K562 (cell line): ENCODE results near the gene DUSP5. TPM values are rescaled to one million over a fixed set of nuclear protein-coding genes. Genes with fewer than 3 reads are reported as not detected.

Source experiments
- ATAC-seq: fragments of 200-7000 bp; cut with Tn5 transposase; 3 replicates; pipeline ENCODE4 v1.9.1; 2020; ENCODE audit warnings: moderate library complexity
- BruUV-seq: library from RNA; stranded (reverse); fragments of 400-500 nt; replicated peaks from 2 replicates; lab custom pipeline; 2021; lab: Mats Ljungman, UMichigan
- CTCF ChIA-PET: fragments of 300-600 bp; formaldehyde crosslinking; extraction: SDS; loops from one replicate; lab custom pipeline; 2021; ENCODE audit warnings: low intra/inter-chr PET ratio; lab: Yijun Ruan, JAX
- POLR2A ChIA-PET: fragments of 300-600, 350-650 bp; sonication (Branson Sonifier 250); formaldehyde crosslinking; extraction: SDS; loops from one replicate; lab custom pipeline; 2021; ENCODE audit warnings: antibody characterized with exemption, inconsistent platforms; lab: Yijun Ruan, JAX
- DNase-seq, 4 experiments: peaks; one replicate each; pipeline versions ENCODE4 v3.0.0 to v3.0.0-alpha.2; 2011 to 2018; ENCODE audit warnings: low spot score in 3 of 4, mixed read lengths in 3 of 4; ENCODE audit errors: extremely low read depth in 1 of 4
- FAIRE-seq: peaks from 2 replicates; lab custom pipeline; 2011; peaks lifted over from hg19 to GRCh38; lab: Jason Lieb, UNC
- H2AFZ ChIP-seq: 2 replicates; pipeline ENCODE4 v1.6.0; 2011; ENCODE audit warnings: low read depth, low read length, control low read depth, inconsistent platforms
- H3K27ac ChIP-seq: fragments of 200-600 bp; 3 replicates; pipeline ENCODE4 v1.8.0; 2011; ENCODE audit warnings: low read depth, mild to moderate bottlenecking, control low read depth, inconsistent platforms, low read length, moderate library complexity, mixed read lengths; ENCODE audit errors: extremely low read depth
- H3K27me3 ChIP-seq, 2 experiments: fragments of 300-600 bp in 1 of 2; 2 replicates in 1 of 2; 3 replicates in 1 of 2; pipeline versions ENCODE4 v1.6.0 to v1.8.0; 2011; ENCODE audit warnings: inconsistent platforms in 2 of 2, low read length in 2 of 2, mild to moderate bottlenecking in 1 of 2, mixed read lengths in 1 of 2, moderate library complexity in 1 of 2; ENCODE audit not compliant: control insufficient read depth in 2 of 2, insufficient read depth in 2 of 2
- H3K36me3 ChIP-seq: fragments of 300-600 bp; 3 replicates; pipeline ENCODE4 v1.8.0; 2011; ENCODE audit warnings: mild to moderate bottlenecking, low read length, inconsistent platforms; ENCODE audit not compliant: control insufficient read depth, insufficient read depth
- H3K4me1 ChIP-seq, 2 experiments: fragments of 200-600 bp in 1 of 2; replicated peaks in 1 of 2; 2 replicates in 1 of 2; 3 replicates in 1 of 2; pipeline versions ENCODE4 v1.5.1 to v1.8.0; 2011; ENCODE audit warnings: inconsistent platforms in 2 of 2, low read length in 2 of 2, mild to moderate bottlenecking in 1 of 2, mixed read lengths in 1 of 2, moderate library complexity in 1 of 2; ENCODE audit not compliant: control insufficient read depth in 2 of 2, insufficient read depth in 2 of 2
- H3K4me2 ChIP-seq: 2 replicates; pipeline ENCODE4 v1.6.1; 2011; ENCODE audit warnings: low read length, control low read depth, inconsistent platforms, mixed read lengths; ENCODE audit not compliant: insufficient read depth
- H3K4me3 ChIP-seq: fragments of 200-600 bp; sonication (generic), shearing (Covaris generic); 2 replicates; pipeline ENCODE4 v1.5.1; 2016; ENCODE audit warnings: control low read depth, inconsistent platforms
- H3K79me2 ChIP-seq: fragments of 200-600 bp; 3 replicates; pipeline ENCODE4 v1.8.0; 2011; ENCODE audit warnings: low read length, inconsistent platforms; ENCODE audit not compliant: control insufficient read depth, insufficient read depth
- H3K9ac ChIP-seq, 2 experiments: 2 replicates each; pipeline versions ENCODE4 v1.6.0 to v1.6.1; 2011; ENCODE audit warnings: low read depth in 2 of 2, low read length in 2 of 2, control low read depth in 1 of 2, inconsistent platforms in 1 of 2, mild to moderate bottlenecking in 1 of 2, mixed read lengths in 1 of 2; ENCODE audit not compliant: insufficient read depth in 1 of 2
- H3K9me1 ChIP-seq: one replicate; pipeline ENCODE4 v1.6.0; 2011; ENCODE audit warnings: inconsistent platforms, mild to moderate bottlenecking, low read length, moderate library complexity; ENCODE audit not compliant: control insufficient read depth, insufficient read depth
- H3K9me3 ChIP-seq: replicated peaks from 2 replicates; pipeline ENCODE4 v1.5.1; 2011; ENCODE audit warnings: low read depth, low read length, inconsistent platforms; ENCODE audit not compliant: control insufficient read depth, insufficient read depth
- H4K20me1 ChIP-seq: replicated peaks from 2 replicates; pipeline ENCODE4 v1.6.1; 2011; ENCODE audit warnings: low read length, inconsistent platforms, mixed read lengths; ENCODE audit not compliant: control insufficient read depth, insufficient read depth
- CHD2 ChIP-seq: IDR thresholded peaks from 2 replicates; pipeline ENCODE4 v1.6.1; 2011; ENCODE audit warnings: low read depth, low read length
- MBD1 ChIP-seq: fragments of 250-450 bp; sonication (Bioruptor Pico); IDR thresholded peaks from 2 replicates; pipeline ENCODE4 v1.8.0; 2022; ENCODE audit warnings: inconsistent platforms
- ZNF121 ChIP-seq: sonication (generic); formaldehyde crosslinking; conservative IDR thresholded peaks from 2 replicates; pipeline ENCODE4 v1.8.0; 2022; ENCODE audit warnings: missing genetic modification reagents
- WGBS: fragments of 100-300 bp; shearing (Covaris generic); methylation state at CpG from one replicate; pipeline ENCODE4 v1.1.6; 2016; ENCODE audit warnings: low coverage, mixed read lengths; ENCODE audit not compliant: insufficient coverage; ENCODE audit errors: missing lambda C conversion rate; 5-methylcytosine and 5-hydroxymethylcytosine counted together
- in situ Hi-C: fragments of 300-500 bp; cut with MboI; formaldehyde crosslinking; loops from 4 replicates; pipeline ENCODE4 v1.15.0; 2018; ENCODE audit warnings: inconsistent platforms, mixed read lengths
- intact Hi-C: fragments of 100-400 bp; cut with micrococcal nuclease; formaldehyde crosslinking; loops from 2 replicates; pipeline ENCODE4 v1.14.2; 2022
- polyA plus RNA-seq, 8 experiments: library from polyadenylated mRNA; depleted of rRNA in 4 of 8; stranded (reverse) in 5 of 8; unstranded in 3 of 8; fragments of >200 nt; fragmentation: Nextera tagmentation in 2 of 8; fragmentation: Illumina TruSeq in 1 of 8; extraction: Ambion mirVana in 2 of 8; extraction: Trizol in 1 of 8; gene quantifications; 2 replicates each; pipeline versions ENCODE4 v1.2.1 to v1.2.3, GENCODE V29; 2011 to 2014; ENCODE audit warnings: inconsistent platforms in 1 of 8, missing spikeins in 1 of 8
- total RNA-seq, 7 experiments: library from RNA; depleted of rRNA in 6 of 7; stranded (reverse); fragments of >200 nt in 6 of 7; fragmentation: Illumina TruSeq in 2 of 7; extraction: Trizol in 2 of 7; gene quantifications; 2 replicates each; pipeline versions ENCODE4 v1.2.1 to v1.2.3, GENCODE V29; 2011 to 2021; ENCODE audit warnings: low replicate concordance in 1 of 7
- TF ChIP-seq, protein P1 (sequence below): sonication (generic); formaldehyde crosslinking; IDR thresholded peaks from 2 replicates; pipeline ENCODE4 v1.8.1; 2022; ENCODE audit warnings: missing genetic modification reagents
- TF ChIP-seq, protein P2 (sequence below): fragments of 450-650 bp; IDR thresholded peaks from 2 replicates; pipeline ENCODE4 v1.6.1; 2018; ENCODE audit warnings: mild to moderate bottlenecking, low read depth; ENCODE audit not compliant: partially characterized antibody

Gene DUSP5
- total and polyA plus RNA-seq, 9 of the 15 experiments (the other 6 are each of a cell fraction or from before 2014, with no cell fraction given): 0.49 to 3.4 (median 2.0) TPM

- Histone ChIP-seq H3K9me1 (no peaks in the 10 kb centered on the region), H3K4me1 (peaks cover 0 to 15% of the 10 kb centered on the region in 2 experiments; a peak in 3 of 5 replicates), H3K79me2 (no peaks in the 10 kb centered on the region), H4K20me1 (no peaks in the 10 kb centered on the region), H3K9me3 (no peaks in the 10 kb centered on the region), H3K4me2 (no peak overlapping the region), H3K9ac (no peak overlapping the region), H3K36me3 (no peaks in the 10 kb centered on the region), H2AFZ (no peak overlapping the region), H3K27me3 (no peaks in the 10 kb centered on the region), H3K4me3 (no peak overlapping the region), H3K27ac (no peak overlapping the region)
- CTCF ChIA-PET: no interaction called here
- POLR2A ChIA-PET: no interaction called here
- 27% methylated on average over 3 of the region's 8 CpGs for WGBS
- no peak for DNase-seq
- TF ChIP-seq MBD1 (CRISPR knock-in tag) (no peak), ZNF121 (CRISPR knock-in tag) (peak; percentile 69), CHD2 (no peak)
- TF ChIP-seq, protein P1, sequence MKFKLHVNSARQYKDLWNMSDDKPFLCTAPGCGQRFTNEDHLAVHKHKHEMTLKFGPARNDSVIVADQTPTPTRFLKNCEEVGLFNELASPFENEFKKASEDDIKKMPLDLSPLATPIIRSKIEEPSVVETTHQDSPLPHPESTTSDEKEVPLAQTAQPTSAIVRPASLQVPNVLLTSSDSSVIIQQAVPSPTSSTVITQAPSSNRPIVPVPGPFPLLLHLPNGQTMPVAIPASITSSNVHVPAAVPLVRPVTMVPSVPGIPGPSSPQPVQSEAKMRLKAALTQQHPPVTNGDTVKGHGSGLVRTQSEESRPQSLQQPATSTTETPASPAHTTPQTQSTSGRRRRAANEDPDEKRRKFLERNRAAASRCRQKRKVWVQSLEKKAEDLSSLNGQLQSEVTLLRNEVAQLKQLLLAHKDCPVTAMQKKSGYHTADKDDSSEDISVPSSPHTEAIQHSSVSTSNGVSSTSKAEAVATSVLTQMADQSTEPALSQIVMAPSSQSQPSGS (CRISPR knock-in tag): no peak
- TF ChIP-seq, protein P2, sequence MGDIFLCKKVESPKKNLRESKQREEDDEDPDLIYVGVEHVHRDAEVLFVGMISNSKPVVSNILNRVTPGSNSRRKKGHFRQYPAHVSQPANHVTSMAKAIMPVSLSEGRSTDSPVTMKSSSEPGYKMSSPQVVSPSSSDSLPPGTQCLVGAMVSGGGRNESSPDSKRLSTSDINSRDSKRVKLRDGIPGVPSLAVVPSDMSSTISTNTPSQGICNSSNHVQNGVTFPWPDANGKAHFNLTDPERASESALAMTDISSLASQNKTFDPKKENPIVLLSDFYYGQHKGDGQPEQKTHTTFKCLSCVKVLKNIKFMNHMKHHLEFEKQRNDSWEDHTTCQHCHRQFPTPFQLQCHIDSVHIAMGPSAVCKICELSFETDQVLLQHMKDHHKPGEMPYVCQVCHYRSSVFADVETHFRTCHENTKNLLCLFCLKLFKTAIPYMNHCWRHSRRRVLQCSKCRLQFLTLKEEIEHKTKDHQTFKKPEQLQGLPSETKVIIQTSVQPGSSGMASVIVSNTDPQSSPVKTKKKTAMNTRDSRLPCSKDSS: no peak
- intact Hi-C loops: no loop called here
- in situ Hi-C loops: no loop called here
- no peak for FAIRE-seq
- no peak for ATAC-seq
- no TSS peak for BruUV-seq
Observed at GRCh38 chr10:110560012-110560411, 62.3 kb downstream of the DUSP5 start.

Other genes starting within 250 kb of the DUSP5 start
- gene SMNDC1, start 193.0 kb upstream of the DUSP5 start, total RNA-seq (2014; rRNA removed): 3.6 and 6.8 TPM in 2 replicates
- gene SMNDC1, start 193.0 kb upstream of the DUSP5 start, total RNA-seq (2014; rRNA removed; fragmentation: Illumina TruSeq; extraction: Trizol): 12.3 and 13.9 TPM in 2 replicates
- gene SMNDC1, start 193.0 kb upstream of the DUSP5 start, total RNA-seq (2015; rRNA removed; fragmentation: Illumina TruSeq; extraction: Trizol): 11.7 and 11.9 TPM in 2 replicates
- gene SMNDC1, start 193.0 kb upstream of the DUSP5 start, total RNA-seq (2021): 28.1 and 35.8 TPM in 2 replicates
- 10.9 and 15.7 TPM in 2 replicates for gene SMNDC1, start 193.0 kb upstream of the DUSP5 start, polyA plus RNA-seq (2011; rRNA removed)
- 24.1 and 30.1 TPM in 2 replicates for gene SMNDC1, start 193.0 kb upstream of the DUSP5 start, polyA plus RNA-seq (2014; fragmentation: Illumina TruSeq; extraction: Trizol)
- gene SMNDC1, start 193.0 kb upstream of the DUSP5 start, polyA plus RNA-seq (2014; fragmentation: Nextera tagmentation; extraction: Ambion mirVana): 1 to 10 TPM; 9.2 to 9.9 TPM
- 17.4 and 19.5 TPM in 2 replicates for gene SMNDC1, start 193.0 kb upstream of the DUSP5 start, polyA plus RNA-seq (2014; rRNA removed)
- gene SMC3, start 69.8 kb downstream of the DUSP5 start, total RNA-seq (2014; rRNA removed): 25.7 and 32.0 TPM in 2 replicates
- 60.9 and 72.4 TPM in 2 replicates for gene SMC3, start 69.8 kb downstream of the DUSP5 start, total RNA-seq (2014; rRNA removed; fragmentation: Illumina TruSeq; extraction: Trizol)
- 57.2 and 61.5 TPM in 2 replicates for gene SMC3, start 69.8 kb downstream of the DUSP5 start, total RNA-seq (2015; rRNA removed; fragmentation: Illumina TruSeq; extraction: Trizol)
- 35.1 and 42.0 TPM in 2 replicates for gene SMC3, start 69.8 kb downstream of the DUSP5 start, total RNA-seq (2021)
- gene SMC3, start 69.8 kb downstream of the DUSP5 start, polyA plus RNA-seq (2011; rRNA removed): 16.2 and 21.4 TPM in 2 replicates
- gene SMC3, start 69.8 kb downstream of the DUSP5 start, polyA plus RNA-seq (2014; fragmentation: Illumina TruSeq; extraction: Trizol): 52.7 and 62.6 TPM in 2 replicates
- 10 to 100 TPM; 21.3 to 24.5 TPM for gene SMC3, start 69.8 kb downstream of the DUSP5 start, polyA plus RNA-seq (2014; fragmentation: Nextera tagmentation; extraction: Ambion mirVana)
- 31.6 and 39.3 TPM in 2 replicates for gene SMC3, start 69.8 kb downstream of the DUSP5 start, polyA plus RNA-seq (2014; rRNA removed)
- gene RBM20, start 146.4 kb downstream of the DUSP5 start, total RNA-seq (2014; rRNA removed): 2.7 and 3.0 TPM in 2 replicates
- gene RBM20, start 146.4 kb downstream of the DUSP5 start, total RNA-seq (2014; rRNA removed; fragmentation: Illumina TruSeq; extraction: Trizol): 3.2 TPM in 2 replicates
- gene RBM20, start 146.4 kb downstream of the DUSP5 start, total RNA-seq (2015; rRNA removed; fragmentation: Illumina TruSeq; extraction: Trizol): 3.2 and 3.4 TPM in 2 replicates
- gene RBM20, start 146.4 kb downstream of the DUSP5 start, total RNA-seq (2021): 4.6 and 5.7 TPM in 2 replicates
- 2.6 and 3.1 TPM in 2 replicates for gene RBM20, start 146.4 kb downstream of the DUSP5 start, polyA plus RNA-seq (2011; rRNA removed)
- gene RBM20, start 146.4 kb downstream of the DUSP5 start, polyA plus RNA-seq (2014; fragmentation: Illumina TruSeq; extraction: Trizol): 4.6 and 4.8 TPM in 2 replicates
- gene RBM20, start 146.4 kb downstream of the DUSP5 start, polyA plus RNA-seq (2014; fragmentation: Nextera tagmentation; extraction: Ambion mirVana): under 1 TPM; 0.63 to 0.68 TPM
- gene RBM20, start 146.4 kb downstream of the DUSP5 start, polyA plus RNA-seq (2014; rRNA removed): 3.7 and 4.7 TPM in 2 replicates